H9 (cell line): Measurements from ENCODE around the gene TSHZ1. TPM values are rescaled to one million over a fixed set of nuclear protein-coding genes. Genes with fewer than 3 reads are reported as not detected.

Experiments used
- DNase-seq: peaks from one replicate; pipeline ENCODE4 v3.0.0-alpha.2; 2017
- H2AFZ ChIP-seq: one replicate; pipeline ENCODE4 v1.6.1; 2013; ENCODE audit warnings: mild to moderate bottlenecking, low read length, control low read depth, moderate library complexity
- H2AK5ac ChIP-seq: 2 replicates; pipeline ENCODE4 v1.6.1; 2013; ENCODE audit warnings: low read length, control low read depth, mixed read lengths; ENCODE audit not compliant: insufficient read length
- H2BK120ac ChIP-seq: one replicate; pipeline ENCODE4 v1.6.1; 2013; ENCODE audit warnings: low read depth, mild to moderate bottlenecking, low read length, control low read depth, inconsistent platforms; ENCODE audit not compliant: poor library complexity, severe bottlenecking
- H2BK12ac ChIP-seq: 2 replicates; pipeline ENCODE4 v1.6.1; 2013; ENCODE audit warnings: low read length, control low read depth, mixed read lengths, low read depth; ENCODE audit not compliant: insufficient read length
- H2BK15ac ChIP-seq: 2 replicates; pipeline ENCODE4 v1.6.1; 2013; ENCODE audit warnings: low read depth, low read length, control low read depth
- H2BK20ac ChIP-seq: one replicate; pipeline ENCODE4 v1.6.1; 2013; ENCODE audit warnings: low read depth, mild to moderate bottlenecking, low read length, control low read depth, inconsistent platforms; ENCODE audit not compliant: poor library complexity, severe bottlenecking
- H2BK5ac ChIP-seq: 2 replicates; pipeline ENCODE4 v1.6.1; 2013; ENCODE audit warnings: low read length, control low read depth, mixed read lengths; ENCODE audit not compliant: insufficient read length
- H3K14ac ChIP-seq: 2 replicates; pipeline ENCODE4 v1.6.1; 2013; ENCODE audit warnings: low read length, control low read depth; ENCODE audit not compliant: insufficient read depth
- H3K18ac ChIP-seq: 2 replicates; pipeline ENCODE4 v1.6.1; 2013; ENCODE audit warnings: low read depth, mild to moderate bottlenecking, mixed read lengths, low read length, control low read depth; ENCODE audit not compliant: insufficient read length
- H3K23ac ChIP-seq: 2 replicates; pipeline ENCODE4 v1.6.1; 2013; ENCODE audit warnings: low read length, control low read depth, mixed read lengths, low read depth; ENCODE audit not compliant: insufficient read length
- H3K23me2 ChIP-seq: 2 replicates; pipeline ENCODE4 v1.6.1; 2013; ENCODE audit warnings: low read depth, mild to moderate bottlenecking, mixed read lengths, low read length, control low read depth; ENCODE audit not compliant: insufficient read length, poor library complexity, severe bottlenecking
- H3K27ac ChIP-seq: 2 replicates; pipeline ENCODE4 v1.5.1; 2013; ENCODE audit warnings: low read length, control low read depth, mixed read lengths, low read depth; ENCODE audit not compliant: insufficient read length
- H3K27me3 ChIP-seq: 2 replicates; pipeline ENCODE4 v1.6.1; 2013; ENCODE audit warnings: low read length, control low read depth, inconsistent platforms; ENCODE audit not compliant: insufficient read depth
- H3K4ac ChIP-seq: 2 replicates; pipeline ENCODE4 v1.6.1; 2013; ENCODE audit warnings: low read depth, mild to moderate bottlenecking, control low read depth, inconsistent platforms, low read length, moderate library complexity
- H3K4me1 ChIP-seq: 2 replicates; pipeline ENCODE4 v1.6.1; 2013; ENCODE audit warnings: low read length, control low read depth, inconsistent platforms; ENCODE audit not compliant: insufficient read depth
- H3K4me2 ChIP-seq: 2 replicates; pipeline ENCODE4 v1.6.1; 2013; ENCODE audit warnings: low read length, control low read depth, mixed read lengths; ENCODE audit not compliant: insufficient read length, insufficient read depth
- H3K56ac ChIP-seq: 2 replicates; pipeline ENCODE4 v1.6.1; 2013; ENCODE audit warnings: low read depth, mild to moderate bottlenecking, mixed read lengths, low read length, control low read depth; ENCODE audit not compliant: insufficient read length
- H3K79me1 ChIP-seq: 2 replicates; pipeline ENCODE4 v1.6.1; 2013; ENCODE audit warnings: low read depth, mild to moderate bottlenecking, moderate library complexity, low read length, control low read depth, inconsistent platforms; ENCODE audit not compliant: insufficient read depth, poor library complexity, severe bottlenecking
- H3K79me2 ChIP-seq: 2 replicates; pipeline ENCODE4 v1.6.1; 2013; ENCODE audit warnings: low read length, control low read depth, inconsistent platforms; ENCODE audit not compliant: insufficient read depth
- H3K9ac ChIP-seq: 2 replicates; pipeline ENCODE4 v1.6.1; 2013; ENCODE audit warnings: low read length, control low read depth, mixed read lengths; ENCODE audit not compliant: insufficient read length; ENCODE audit errors: extremely low read depth
- H3K9me3 ChIP-seq: one replicate; pipeline ENCODE4 v1.6.1; 2013; ENCODE audit warnings: low read depth, low read length, inconsistent platforms; ENCODE audit not compliant: control insufficient read depth
- H3T11ph ChIP-seq: one replicate; pipeline ENCODE4 v1.6.1; 2013; ENCODE audit warnings: mild to moderate bottlenecking, low read length, control low read depth, inconsistent platforms
- H4K20me1 ChIP-seq: one replicate; pipeline ENCODE4 v1.6.1; 2013; ENCODE audit not compliant: control insufficient read depth, insufficient read length, insufficient read depth
- H4K5ac ChIP-seq: 2 replicates; pipeline ENCODE4 v1.6.1; 2013; ENCODE audit warnings: low read depth, mild to moderate bottlenecking, mixed read lengths, low read length, control low read depth; ENCODE audit not compliant: insufficient read length
- H4K8ac ChIP-seq: replicated peaks from 2 replicates; pipeline ENCODE4 v1.6.1; 2013; ENCODE audit warnings: low read length, control low read depth, mixed read lengths, low read depth; ENCODE audit not compliant: insufficient read length
- H4K91ac ChIP-seq: 2 replicates; pipeline ENCODE4 v1.6.1; 2013; ENCODE audit warnings: low read depth, mild to moderate bottlenecking, moderate library complexity, mixed read lengths, low read length, control low read depth; ENCODE audit not compliant: insufficient read length
- H3K27ac Mint-ChIP-seq, 3 experiments: 2 replicates in 2 of 3; 3 replicates in 1 of 3; pipeline ENCODE4 v1.8.0; 2020 to 2021; ENCODE audit warnings: mixed read lengths in 3 of 3, mild to moderate bottlenecking in 1 of 3, moderate library complexity in 1 of 3
- H3K27me3 Mint-ChIP-seq: 2 replicates; pipeline ENCODE4 v1.8.0; 2021; ENCODE audit warnings: low read depth, mild to moderate bottlenecking, moderate library complexity, mixed read lengths
- H3K36me3 Mint-ChIP-seq, 3 experiments: 2 replicates in 2 of 3; 3 replicates in 1 of 3; pipeline ENCODE4 v1.8.0; 2020 to 2021; ENCODE audit warnings: low read depth in 3 of 3, mixed read lengths in 3 of 3; ENCODE audit not compliant: insufficient read depth in 1 of 3
- H3K4me1 Mint-ChIP-seq, 2 experiments: 2 replicates each; pipeline ENCODE4 v1.8.0; 2020; ENCODE audit warnings: mixed read lengths in 2 of 2
- H3K4me3 Mint-ChIP-seq, 2 experiments: 2 replicates in 1 of 2; 3 replicates in 1 of 2; pipeline ENCODE4 v1.8.0; 2020 to 2021; ENCODE audit warnings: mild to moderate bottlenecking in 2 of 2, mixed read lengths in 2 of 2, moderate library complexity in 1 of 2
- H3K9me3 Mint-ChIP-seq, 2 experiments: 2 replicates in 1 of 2; 3 replicates in 1 of 2; pipeline ENCODE4 v1.8.0; 2020; ENCODE audit warnings: mild to moderate bottlenecking in 2 of 2, mixed read lengths in 2 of 2, moderate library complexity in 1 of 2
- WGBS: extraction: QIAGEN DNeasy Blood & Tissue Kit; methylation state at CpG from one replicate; pipeline ENCODE4 v1.1.7; 2013; ENCODE audit warnings: missing lambda C conversion rate, low lambda C conversion rate, mixed read lengths; ENCODE audit not compliant: insufficient read length; ENCODE audit errors: extremely low coverage; 5-methylcytosine and 5-hydroxymethylcytosine counted together
- total RNA-seq: library from RNA; stranded (reverse); gene quantifications from 2 replicates; pipeline ENCODE4 v1.2.1, GENCODE V29; 2021
- TF ChIP-seq, protein P1 (sequence below): fragments of 200-600 bp; sonication (generic); conservative IDR thresholded peaks from 3 replicates; pipeline ENCODE4 v1.8.0; 2021; ENCODE audit warnings: antibody characterized with exemption, mild to moderate bottlenecking

The TSHZ1 gene
- total RNA-seq, 1 experiment from 2014 or later, result 0.15 TPM

DNA sequence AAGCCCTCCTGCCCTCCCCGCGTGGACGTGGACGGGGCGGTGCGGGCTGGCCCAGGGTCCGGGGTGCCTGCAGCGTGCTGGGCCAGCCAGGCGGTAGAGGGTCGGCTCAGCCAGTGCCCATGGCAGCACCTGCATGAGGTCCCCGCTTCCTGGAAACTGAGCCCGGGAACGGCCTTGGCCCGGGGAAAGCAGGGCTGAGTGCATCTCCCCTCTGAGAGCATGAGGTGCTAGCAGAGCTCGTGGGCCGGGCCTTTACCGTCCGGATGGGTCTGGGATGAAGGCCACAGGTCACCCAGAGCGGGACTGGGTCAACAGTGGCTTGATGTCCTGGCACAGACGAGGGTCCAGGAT is 39.8 kb downstream of the TSHZ1 start:
- Mint-ChIP-seq H3K27me3 (no peaks in the 10 kb centered on the region), H3K4me3 (no peak overlapping the region), H3K36me3 (no peaks in the 10 kb centered on the region), H3K4me1 (no peaks in the 10 kb centered on the region), H3K27ac (no peak overlapping the region), H3K9me3 (no peaks in the 10 kb centered on the region; a peak in 1 of 5 replicates)
- H3K23me2 ChIP-seq, result no peaks in the 10 kb centered on the region
- H2BK5ac ChIP-seq, result no peak overlapping the region
- no peaks in the 10 kb centered on the region for H3K79me1 ChIP-seq
- H3K4ac ChIP-seq, result no peak overlapping the region
- WGBS, result no CpG with 5 or more reads among the region's 20 CpGs
- H3K56ac ChIP-seq, result no peak overlapping the region
- no peaks in the 10 kb centered on the region for H3K4me1 ChIP-seq
- no peak overlapping the region for H3K9ac ChIP-seq
- H3K27ac ChIP-seq, result no peak overlapping the region
- no peak overlapping the region for H3K4me2 ChIP-seq
- no peak for DNase-seq
- no peak overlapping the region for H3K18ac ChIP-seq
- no peak overlapping the region for H4K91ac ChIP-seq
- no peaks in the 10 kb centered on the region for H4K20me1 ChIP-seq
- no peak overlapping the region for H4K5ac ChIP-seq
- H3K14ac ChIP-seq, result no peak overlapping the region
- no peak overlapping the region for H2BK12ac ChIP-seq
- no peak overlapping the region for H2AFZ ChIP-seq
- H3K27me3 ChIP-seq, result no peaks in the 10 kb centered on the region
- H3T11ph ChIP-seq, result no peak overlapping the region
- no peaks in the 10 kb centered on the region for H3K79me2 ChIP-seq
- H4K8ac ChIP-seq, result no peak overlapping the region
- H2BK15ac ChIP-seq, result no peak overlapping the region
- no peak overlapping the region for H2AK5ac ChIP-seq
- TF ChIP-seq, protein P1, sequence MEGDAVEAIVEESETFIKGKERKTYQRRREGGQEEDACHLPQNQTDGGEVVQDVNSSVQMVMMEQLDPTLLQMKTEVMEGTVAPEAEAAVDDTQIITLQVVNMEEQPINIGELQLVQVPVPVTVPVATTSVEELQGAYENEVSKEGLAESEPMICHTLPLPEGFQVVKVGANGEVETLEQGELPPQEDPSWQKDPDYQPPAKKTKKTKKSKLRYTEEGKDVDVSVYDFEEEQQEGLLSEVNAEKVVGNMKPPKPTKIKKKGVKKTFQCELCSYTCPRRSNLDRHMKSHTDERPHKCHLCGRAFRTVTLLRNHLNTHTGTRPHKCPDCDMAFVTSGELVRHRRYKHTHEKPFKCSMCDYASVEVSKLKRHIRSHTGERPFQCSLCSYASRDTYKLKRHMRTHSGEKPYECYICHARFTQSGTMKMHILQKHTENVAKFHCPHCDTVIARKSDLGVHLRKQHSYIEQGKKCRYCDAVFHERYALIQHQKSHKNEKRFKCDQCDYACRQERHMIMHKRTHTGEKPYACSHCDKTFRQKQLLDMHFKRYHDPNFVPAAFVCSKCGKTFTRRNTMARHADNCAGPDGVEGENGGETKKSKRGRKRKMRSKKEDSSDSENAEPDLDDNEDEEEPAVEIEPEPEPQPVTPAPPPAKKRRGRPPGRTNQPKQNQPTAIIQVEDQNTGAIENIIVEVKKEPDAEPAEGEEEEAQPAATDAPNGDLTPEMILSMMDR, result no peak
- H3K23ac ChIP-seq, result no peak overlapping the region
- H2BK120ac ChIP-seq, result no peak overlapping the region
- no peaks in the 10 kb centered on the region for H3K9me3 ChIP-seq
- no peak overlapping the region for H2BK20ac ChIP-seq
